T-helper 2 cell (primary cell): ENCODE data around the gene LTBP2.

ENCODE experiments used
- DNase-seq, 5 experiments: peaks; one replicate each; pipeline versions ENCODE4 v3.0.0 to v3.0.0-alpha.2; 2012 to 2022

The LTBP2 gene

GRCh38 chr14:74612350-74613021 is 449 bp upstream of the LTBP2 start:
- peak; percentile 68 to 85 (median 80) for DNase-seq

- DNase-seq = no peak
Observed at GRCh38 chr14:74610866-74611649, 979 bp downstream of the LTBP2 start.

DNA sequence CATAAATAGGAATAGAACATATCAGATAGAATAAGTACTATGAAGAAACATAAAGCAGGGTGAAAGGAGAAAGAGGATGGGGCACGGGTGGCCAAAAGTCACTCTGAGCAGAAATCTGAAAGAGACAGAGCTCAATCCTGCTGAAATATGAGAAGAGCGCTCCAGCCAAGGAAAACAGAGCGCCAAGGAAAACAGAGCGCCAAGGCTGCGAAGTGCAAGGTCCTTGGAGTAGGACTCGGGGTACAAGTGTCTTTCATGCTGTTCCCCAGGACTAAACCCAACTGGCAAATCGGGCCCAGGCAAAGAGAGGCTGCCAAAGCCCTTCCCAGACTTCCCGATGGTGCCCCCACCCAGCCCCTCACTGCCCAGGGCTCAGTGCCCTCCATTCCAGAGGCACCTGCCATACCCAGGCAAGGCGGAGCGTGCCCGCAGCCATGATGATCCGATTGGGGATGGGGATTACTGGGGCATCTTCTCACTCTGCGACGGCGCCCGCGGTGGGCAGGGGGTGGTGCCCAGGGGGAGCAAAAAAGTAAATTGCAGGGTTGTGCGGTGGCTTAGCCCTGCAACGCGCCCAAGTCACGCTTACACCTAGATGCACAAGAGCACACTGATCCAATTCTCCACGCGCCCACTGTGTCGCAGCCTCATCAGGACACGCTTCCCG is 1.7 kb downstream of the LTBP2 start:
- DNase-seq = no peak

DNA sequence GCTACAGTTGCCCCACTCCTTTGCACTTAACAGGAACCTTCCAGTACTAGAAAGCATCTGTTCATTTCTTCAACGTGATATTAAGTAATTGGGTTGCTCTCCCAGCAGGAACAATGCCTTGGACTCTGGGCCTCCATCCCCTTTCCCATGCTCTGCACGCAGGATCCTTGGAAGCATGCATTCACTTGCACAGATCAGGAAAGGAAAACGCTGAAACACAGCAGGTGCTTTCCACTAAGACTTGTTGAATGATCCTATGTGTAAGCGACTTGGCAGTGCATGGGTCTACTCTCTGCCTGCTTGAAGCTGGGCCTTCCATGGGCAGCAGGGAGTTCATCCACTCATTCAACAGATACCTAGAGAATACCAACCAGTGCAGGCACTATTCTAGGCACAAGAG is 2.3 kb downstream of the LTBP2 start:
- DNase-seq = no peak

DNA sequence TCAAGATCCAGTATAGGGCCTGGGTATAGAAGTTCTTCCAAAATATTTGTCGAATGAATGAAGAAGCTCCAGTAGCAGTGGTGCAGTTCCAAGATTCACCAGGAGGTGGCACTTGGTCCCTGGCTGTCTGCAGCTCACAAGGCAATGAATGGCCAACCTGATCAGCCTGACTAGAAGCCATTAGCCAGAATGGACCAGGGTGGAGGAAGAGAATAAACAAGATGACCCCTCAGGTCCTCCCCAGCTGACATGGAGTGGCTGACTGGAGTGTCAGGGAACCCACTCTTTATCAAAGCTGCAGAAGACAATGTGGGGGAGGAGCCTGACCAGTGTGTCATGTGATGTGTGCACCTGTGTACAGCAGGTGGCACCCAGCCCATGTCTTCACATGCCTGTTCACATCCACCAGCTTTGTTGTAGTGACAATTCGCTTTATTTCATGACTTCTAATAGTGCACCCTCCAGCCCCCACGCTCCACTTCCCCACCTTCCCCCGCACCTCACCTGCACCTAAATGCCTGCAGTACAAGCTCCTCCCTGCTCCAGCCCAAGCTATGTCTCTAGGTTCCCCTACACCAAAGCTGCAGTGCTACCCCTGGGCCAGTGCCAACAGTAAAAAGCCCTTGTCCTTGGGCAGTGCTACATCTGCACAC is 3.0 kb downstream of the LTBP2 start:
- peak; percentile 61 to 84 (median 71) for DNase-seq

DNA sequence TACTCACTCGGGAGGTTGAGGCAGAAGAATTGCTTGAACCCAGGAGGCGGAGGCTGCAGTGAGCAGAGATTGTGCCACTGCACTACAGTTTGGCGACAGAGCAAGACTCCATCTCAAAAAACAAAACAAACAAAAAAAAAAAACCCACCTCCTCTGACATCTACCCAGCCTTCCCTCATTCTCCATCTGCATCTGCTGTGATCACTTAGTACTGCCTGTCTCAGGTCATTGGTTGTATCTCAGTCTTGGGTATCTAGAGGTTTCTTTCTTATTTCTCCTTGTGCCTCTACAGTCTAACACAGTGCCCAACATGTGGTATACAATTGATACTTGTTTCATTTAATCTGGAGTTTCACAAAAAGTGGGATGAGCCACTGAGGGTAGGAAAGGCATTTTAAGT is 5.3 kb downstream of the LTBP2 start:
- DNase-seq = no peak

- DNase-seq = no peak
Observed at GRCh38 chr14:74605531-74606223, 6.4 kb downstream of the LTBP2 start.

- DNase-seq = no peak
Observed at GRCh38 chr14:74604911-74605310, 7.1 kb downstream of the LTBP2 start.

- DNase-seq = no peak
Observed at GRCh38 chr14:74604157-74604556, 7.9 kb downstream of the LTBP2 start.

DNA sequence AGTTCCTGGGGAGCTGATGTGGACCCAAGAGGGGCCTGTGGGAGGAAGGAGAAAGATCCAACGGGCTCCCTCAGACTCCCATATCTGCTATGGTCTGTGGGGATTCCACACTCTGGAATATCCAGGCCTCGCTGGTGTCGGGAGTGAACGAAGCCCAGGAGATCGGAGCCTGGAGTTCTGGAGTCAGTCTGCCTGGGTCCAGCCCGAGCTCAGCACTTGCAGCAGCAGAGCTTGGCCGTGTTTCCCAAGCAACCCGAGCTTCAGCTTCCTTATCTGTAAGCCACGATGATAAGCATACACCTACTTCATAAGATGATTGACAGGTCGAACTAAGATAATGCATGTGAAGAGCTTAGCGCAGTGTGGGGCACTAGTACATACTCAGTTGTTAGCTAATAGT is 10.1 kb downstream of the LTBP2 start:
- DNase-seq = no peak

DNA sequence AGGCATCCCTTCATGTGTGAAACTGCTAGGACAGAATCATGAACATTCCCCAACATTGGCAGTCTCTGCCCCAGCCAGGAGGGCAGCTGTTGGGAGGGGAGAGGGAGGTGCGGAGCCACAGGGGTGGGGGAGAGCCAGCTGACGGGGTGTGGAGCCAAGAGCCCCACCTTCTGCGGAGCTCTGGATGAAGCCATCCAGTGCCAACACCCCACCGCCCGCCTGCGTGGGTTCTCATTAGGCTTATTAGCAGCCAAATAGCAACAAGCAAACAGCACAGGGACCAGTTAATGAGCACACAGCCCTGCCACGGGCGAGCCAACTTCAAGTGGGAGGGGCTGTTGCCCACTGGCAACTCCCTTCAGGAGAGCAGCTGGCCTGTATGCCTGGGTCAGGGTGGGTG is 12.1 kb downstream of the LTBP2 start:
- DNase-seq = no peak

DNA sequence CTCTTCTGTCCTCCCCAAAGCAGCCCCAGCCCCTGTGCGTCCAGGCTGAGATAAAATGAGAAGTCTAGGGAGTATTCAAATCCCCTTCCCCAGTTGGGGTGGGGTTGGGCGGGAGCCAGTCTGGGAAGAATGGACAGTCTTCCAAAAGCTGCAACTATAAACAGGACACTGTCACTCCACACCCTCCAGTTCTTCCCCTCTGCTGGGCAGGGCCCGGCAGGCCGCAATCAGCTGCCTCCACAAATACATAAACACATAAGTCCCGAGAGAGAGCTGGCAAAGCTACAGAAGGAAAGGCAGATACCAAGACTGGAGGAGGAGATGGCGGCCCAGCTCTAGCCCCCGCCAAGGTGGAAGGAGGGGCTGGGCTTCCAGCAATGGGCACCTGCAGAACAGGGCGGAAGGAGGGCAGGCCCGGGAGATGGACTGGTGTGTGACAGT is 12.7 kb downstream of the LTBP2 start:
- no peak for DNase-seq

- no peak for DNase-seq
Observed at GRCh38 chr14:74596741-74597450, 15.1 kb downstream of the LTBP2 start.

DNA sequence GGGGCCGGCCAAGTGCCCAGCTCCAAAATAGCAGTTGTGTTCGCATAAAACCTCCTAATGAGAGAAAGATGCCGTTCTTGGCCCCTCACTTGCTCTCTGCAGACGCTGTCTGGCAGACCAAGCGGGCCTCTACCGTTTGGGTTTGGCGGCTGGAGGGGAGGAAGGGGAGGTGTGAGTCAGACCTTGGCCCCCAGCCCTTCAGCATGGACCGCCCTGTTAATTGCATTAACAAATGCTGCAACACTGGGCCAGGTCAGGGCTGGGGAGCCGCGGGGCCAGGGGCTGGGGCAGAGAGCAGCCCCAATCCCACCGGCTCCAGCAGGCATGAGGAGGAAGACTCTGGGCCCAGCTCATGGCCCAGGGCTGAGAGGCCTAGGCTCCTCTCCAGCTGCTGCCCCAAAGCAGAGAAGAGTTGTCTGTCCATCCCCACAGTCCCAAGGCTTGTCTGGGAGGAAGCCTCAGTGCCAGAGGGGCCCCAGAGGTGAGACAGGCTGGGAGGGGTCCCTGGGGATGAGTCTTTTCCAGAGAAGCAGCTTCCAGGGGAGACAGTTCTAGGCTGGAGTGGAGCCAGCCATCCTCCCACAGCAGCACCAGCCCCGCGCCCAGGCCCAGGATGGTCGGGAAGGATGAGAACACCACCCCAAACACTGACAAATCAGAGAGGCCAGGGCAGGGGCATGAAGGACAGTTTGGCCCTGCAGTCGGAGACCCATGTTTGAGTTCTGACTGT is 16.9 kb downstream of the LTBP2 start:
- DNase-seq = no peak

DNA sequence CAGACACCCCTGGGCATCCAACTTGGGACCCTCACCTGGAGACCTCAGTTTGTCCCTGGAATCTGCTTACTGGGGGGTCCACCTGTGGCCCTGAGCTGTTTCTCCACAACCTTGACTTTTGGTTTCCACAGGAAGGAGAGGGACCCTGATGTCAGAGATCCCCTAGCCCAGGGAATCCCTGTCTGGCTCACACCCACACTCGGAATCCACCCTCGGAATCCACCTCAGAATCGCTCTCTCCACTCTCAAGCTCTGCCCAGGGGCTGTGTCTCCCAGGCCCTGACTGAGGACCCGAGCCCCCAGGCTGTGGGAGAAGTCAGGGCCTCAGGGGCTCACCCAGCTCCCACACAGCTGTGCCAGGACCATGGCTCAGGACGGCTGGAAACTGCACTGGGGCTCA is 17.4 kb downstream of the LTBP2 start:
- no peak for DNase-seq

GRCh38 chr14:74594029-74594428 is 18.0 kb downstream of the LTBP2 start:
- DNase-seq = no peak

GRCh38 chr14:74593241-74593953 is 18.6 kb downstream of the LTBP2 start:
- DNase-seq = no peak

GRCh38 chr14:74592476-74593201 is 19.4 kb downstream of the LTBP2 start:
- no peak for DNase-seq

DNA sequence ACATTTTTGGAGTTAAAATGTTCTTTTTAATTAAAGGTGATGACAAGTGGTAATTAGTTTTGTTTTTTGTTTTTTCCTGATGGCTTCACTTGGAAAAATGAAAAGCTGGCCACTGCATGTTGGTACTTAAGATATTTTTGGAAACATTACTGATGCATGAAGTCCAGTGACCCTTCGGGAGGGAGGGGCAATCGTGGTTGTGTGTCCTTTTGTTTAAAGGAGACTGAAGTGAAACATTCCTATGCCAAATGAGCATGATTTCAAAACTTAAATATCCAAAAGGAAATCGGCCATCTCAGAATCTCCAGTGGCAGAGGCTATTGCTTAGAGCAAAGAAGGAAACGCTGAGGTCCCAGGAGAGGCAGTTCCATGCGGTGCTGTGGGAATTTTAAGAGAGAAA is 20.1 kb downstream of the LTBP2 start:
- no peak for DNase-seq

- DNase-seq = no peak
Observed at GRCh38 chr14:74591394-74591793, 20.6 kb downstream of the LTBP2 start.
